ENCODE measurements around the gene FARS2.

GRCh38 chr6:5219011-5219691 lies 42.2 kb upstream of the FARS2 start:
- TF ChIP-seq GATA2 (IDR thresholded peaks at IDR 0.05; ENCODE audit: low read depth, low read length) (no peak), GATA3 (IDR thresholded peaks at IDR 0.05; ENCODE audit: low read depth, low read length) (no peak)
